K562 (cell line): Measurements from ENCODE around the gene FOS. TPM values are rescaled to one million over a fixed set of nuclear protein-coding genes. Genes with fewer than 3 reads are reported as not detected.
A peak's percentile ranks its signal among the peaks of the same experiment; 100 is the strongest.

ENCODE experiments used
- ATF7 ChIP-seq: fragments of 450-650 bp; IDR thresholded peaks from 2 replicates; pipeline ENCODE4 v1.7.1; 2014; ENCODE audit warnings: mild to moderate bottlenecking, moderate library complexity
- CBFA2T2 ChIP-seq: fragments of 450-650 bp; conservative IDR thresholded peaks from 2 replicates; pipeline ENCODE4 v1.6.1; 2017; ENCODE audit warnings: mild to moderate bottlenecking
- CREB1 ChIP-seq, 2 experiments: sonication (generic) in 1 of 2; formaldehyde crosslinking in 1 of 2; IDR thresholded peaks; 2 replicates each; pipeline versions ENCODE4 v1.6.1 to v1.8.0; 2012 to 2022; ENCODE audit warnings: inconsistent platforms in 1 of 2, mild to moderate bottlenecking in 1 of 2, missing genetic modification reagents in 1 of 2, moderate library complexity in 1 of 2
- E2F1 ChIP-seq: sonication (generic); formaldehyde crosslinking; IDR thresholded peaks from 2 replicates; pipeline ENCODE4 v1.8.1; 2023; ENCODE audit warnings: mild to moderate bottlenecking, missing genetic modification reagents, moderate library complexity
- E2F3 ChIP-seq: fragments of 250-450 bp; sonication (Bioruptor Pico); IDR thresholded peaks from 2 replicates; pipeline ENCODE4 v1.4.0; 2020; ENCODE audit warnings: mild to moderate bottlenecking
- E2F8 ChIP-seq: fragments of 450-650 bp; IDR thresholded peaks from 2 replicates; pipeline ENCODE4 v1.7.1; 2018; ENCODE audit warnings: mild to moderate bottlenecking, low read depth; ENCODE audit not compliant: partially characterized antibody
- ERF ChIP-seq: fragments of 450-650 bp; formaldehyde crosslinking; IDR thresholded peaks from 2 replicates; pipeline ENCODE4 v1.4.0; 2020; ENCODE audit warnings: mild to moderate bottlenecking, mixed read lengths
- GABPA ChIP-seq: fragments of 200-800 bp; sonication (Bioruptor generic); conservative IDR thresholded peaks from 2 replicates; pipeline ENCODE4 v1.6.1; 2016; ENCODE audit warnings: low read depth, missing genetic modification characterization, missing compliant biosample characterization
- GABPB1 ChIP-seq: sonication (generic); formaldehyde crosslinking; IDR thresholded peaks from 2 replicates; pipeline ENCODE4 v1.8.0; 2022; ENCODE audit warnings: mild to moderate bottlenecking, missing genetic modification reagents
- GATAD2B ChIP-seq: fragments of 450-650 bp; IDR thresholded peaks from 2 replicates; pipeline ENCODE4 v1.6.1; 2017; ENCODE audit warnings: mild to moderate bottlenecking, borderline replicate concordance
- HCFC1 ChIP-seq: IDR thresholded peaks from 2 replicates; pipeline ENCODE4 v1.6.1; 2012; ENCODE audit warnings: low read depth, low read length, improper control_type of control experiment
- L3MBTL2 ChIP-seq: fragments of 450-650 bp; IDR thresholded peaks from 2 replicates; pipeline ENCODE4 v1.6.1; 2016; ENCODE audit warnings: mild to moderate bottlenecking, moderate library complexity
- LARP7 ChIP-seq: fragments of 450-650 bp; IDR thresholded peaks from 2 replicates; pipeline ENCODE4 v1.6.1; 2016
- MAFK ChIP-seq: IDR thresholded peaks from 2 replicates; pipeline ENCODE4 v1.6.1; 2011; ENCODE audit warnings: low read length, improper control_type of control experiment
- MEF2D ChIP-seq: conservative IDR thresholded peaks from 2 replicates; pipeline ENCODE4 v1.6.1; 2016; ENCODE audit warnings: low read depth, missing genetic modification characterization, missing compliant biosample characterization
- NR2C2 ChIP-seq, 2 experiments: fragments of 200-800 bp in 1 of 2; sonication (Bioruptor generic) in 1 of 2; sonication (generic) in 1 of 2; formaldehyde crosslinking in 1 of 2; IDR thresholded peaks; 2 replicates each; pipeline versions ENCODE4 v1.6.1 to v1.8.0; 2016 to 2022; ENCODE audit warnings: mild to moderate bottlenecking in 1 of 2, missing compliant biosample characterization in 1 of 2, missing genetic modification characterization in 1 of 2, missing genetic modification reagents in 1 of 2
- PHB ChIP-seq: fragments of 250-450 bp; sonication (Bioruptor Pico); IDR thresholded peaks from 2 replicates; pipeline ENCODE4 v1.5.0; 2021
- RBM15 ChIP-seq: fragments of 200-400 bp; formaldehyde crosslinking; IDR thresholded peaks from 2 replicates; pipeline ENCODE4 v1.6.1; 2018; ENCODE audit warnings: mild to moderate bottlenecking, low read length, moderate library complexity; ENCODE audit not compliant: insufficient read depth
- SNRNP70 ChIP-seq: fragments of 200-400 bp; formaldehyde crosslinking; optimal IDR thresholded peaks from 2 replicates; pipeline ENCODE3; 2017; ENCODE audit warnings: low read depth, low read length
- SRSF9 ChIP-seq: fragments of 200-400 bp; formaldehyde crosslinking; IDR thresholded peaks from 2 replicates; pipeline ENCODE4 v1.6.1; 2017; ENCODE audit warnings: low read depth, low read length, borderline replicate concordance
- TBL1XR1 ChIP-seq, 2 experiments: IDR thresholded peaks; 2 replicates each; pipeline ENCODE4 v1.6.1; 2012; ENCODE audit warnings: improper control_type of control experiment in 2 of 2, low read length in 2 of 2, mild to moderate bottlenecking in 1 of 2
- TEAD4 ChIP-seq, 2 experiments: sonication (generic) in 1 of 2; formaldehyde crosslinking in 1 of 2; IDR thresholded peaks; 2 replicates each; pipeline versions ENCODE4 v1.6.1 to v1.8.0; 2012 to 2022; ENCODE audit warnings: borderline replicate concordance in 1 of 2, inconsistent platforms in 1 of 2, low read length in 1 of 2, mild to moderate bottlenecking in 1 of 2, missing genetic modification reagents in 1 of 2
- ZC3H4 ChIP-seq: sonication (generic); formaldehyde crosslinking; IDR thresholded peaks from 2 replicates; pipeline ENCODE4 v1.9.0; 2021; ENCODE audit warnings: missing genetic modification reagents, borderline replicate concordance
- ZNF12 ChIP-seq: sonication (generic); formaldehyde crosslinking; IDR thresholded peaks from 2 replicates; pipeline ENCODE4 v1.4.0; 2020; ENCODE audit warnings: mild to moderate bottlenecking, missing genetic modification reagents
- ZNF444 ChIP-seq: fragments of 250-450 bp; sonication (Bioruptor Pico); IDR thresholded peaks from 2 replicates; pipeline ENCODE4 v1.4.0; 2020; ENCODE audit warnings: mild to moderate bottlenecking, moderate library complexity
- ZNF766 ChIP-seq: fragments of 200-800 bp; sonication (Bioruptor generic); conservative IDR thresholded peaks from 2 replicates; pipeline ENCODE4 v1.6.1; 2016; ENCODE audit warnings: missing genetic modification characterization, missing compliant biosample characterization
- polyA plus RNA-seq, 8 experiments: library from polyadenylated mRNA; depleted of rRNA in 4 of 8; stranded (reverse) in 5 of 8; unstranded in 3 of 8; fragments of >200 nt; fragmentation: Nextera tagmentation in 2 of 8; fragmentation: Illumina TruSeq in 1 of 8; extraction: Ambion mirVana in 2 of 8; extraction: Trizol in 1 of 8; gene quantifications; 2 replicates each; pipeline versions ENCODE4 v1.2.1 to v1.2.3, GENCODE V29; 2011 to 2014; ENCODE audit warnings: inconsistent platforms in 1 of 8, missing spikeins in 1 of 8
- total RNA-seq, 7 experiments: library from RNA; depleted of rRNA in 6 of 7; stranded (reverse); fragments of >200 nt in 6 of 7; fragmentation: Illumina TruSeq in 2 of 7; extraction: Trizol in 2 of 7; gene quantifications; 2 replicates each; pipeline versions ENCODE4 v1.2.1 to v1.2.3, GENCODE V29; 2011 to 2021; ENCODE audit warnings: low replicate concordance in 1 of 7

FOS gene
- total and polyA plus RNA-seq, 9 of the 15 experiments (the other 6 are each of a cell fraction or from before 2014, with no cell fraction given) = 0.54 to 13.8 (median 8.9) TPM

GRCh38 chr14:75293920-75294648, 15.5 kb downstream of the FOS start (continued):
- TF ChIP-seq E2F1 (CRISPR knock-in tag) = no peak
- TF ChIP-seq CREB1 (IDR thresholded peaks at IDR 0.05) = peak; percentile 82
- peak; percentile 80 for TF ChIP-seq CREB1 (CRISPR knock-in tag; IDR thresholded peaks at IDR 0.05)
- no peak for TF ChIP-seq E2F3 (CRISPR knock-in tag)
- no peak for TF ChIP-seq CBFA2T2
- TF ChIP-seq MAFK = no peak
- no peak for TF ChIP-seq GATAD2B
- TF ChIP-seq E2F8 = no peak
- TF ChIP-seq ZNF766 (CRISPR knock-in tag) = peak; percentile 59
- no peak for TF ChIP-seq SNRNP70
- TF ChIP-seq TEAD4 (IDR thresholded peaks at IDR 0.05; ENCODE audit: low read length) = no peak; the same call in 1 of the 2 replicates
- no peak for TF ChIP-seq TEAD4 (CRISPR knock-in tag; IDR thresholded peaks at IDR 0.05; ENCODE audit: borderline replicate concordance)
- peak; percentile 64 for TF ChIP-seq GABPA (tag)
- 0 out of 2 replicates have a peak, but pooled peaks have one; percentile 12 for TF ChIP-seq HCFC1
- TF ChIP-seq SRSF9 = no peak
- TF ChIP-seq NR2C2 (CRISPR knock-in tag; IDR thresholded peaks at IDR 0.05) = no peak
- 0 out of 2 replicates have a peak, but pooled peaks have one; percentile 54 for TF ChIP-seq NR2C2 (tag; IDR thresholded peaks at IDR 0.05)
- TF ChIP-seq ZNF12 (CRISPR knock-in tag) = no peak
- peak; percentile 38; the same call in 1 of the 2 replicates for TF ChIP-seq GABPB1 (CRISPR knock-in tag)
- no peak; the same call in 1 of the 2 replicates for TF ChIP-seq L3MBTL2
- no peak for TF ChIP-seq MEF2D
- no peak for TF ChIP-seq ZC3H4 (CRISPR knock-in tag)
- no peak for TF ChIP-seq ZNF444 (CRISPR knock-in tag)
- TF ChIP-seq RBM15 = no peak
- TF ChIP-seq ERF (CRISPR knock-in tag) = no peak
- peak; percentile 60; the same call in 1 of the 2 replicates for TF ChIP-seq ATF7
- TF ChIP-seq PHB = no peak
- no peak for TF ChIP-seq TBL1XR1 (IDR thresholded peaks at IDR 0.05; ENCODE audit: low read length in 2 of 2)
- no peak for TF ChIP-seq LARP7
